T-helper 9 cell (primary cell): ENCODE measurements around the gene RBMS1.

Source experiments
- DNase-seq: peaks from one replicate; pipeline ENCODE4 v3.0.0-alpha.2; 2020

Gene RBMS1

GRCh38 chr2:160298960-160299359, 194.6 kb downstream of the RBMS1 start:
- DNase-seq, result no peak

- DNase-seq, result no peak
Measured at GRCh38 chr2:160295519-160296207, 197.9 kb downstream of the RBMS1 start.

GRCh38 chr2:160294889-160295288, 198.7 kb downstream of the RBMS1 start:
- no peak for DNase-seq

GRCh38 chr2:160294339-160294803, 199.2 kb downstream of the RBMS1 start:
- DNase-seq, result no peak

DNA sequence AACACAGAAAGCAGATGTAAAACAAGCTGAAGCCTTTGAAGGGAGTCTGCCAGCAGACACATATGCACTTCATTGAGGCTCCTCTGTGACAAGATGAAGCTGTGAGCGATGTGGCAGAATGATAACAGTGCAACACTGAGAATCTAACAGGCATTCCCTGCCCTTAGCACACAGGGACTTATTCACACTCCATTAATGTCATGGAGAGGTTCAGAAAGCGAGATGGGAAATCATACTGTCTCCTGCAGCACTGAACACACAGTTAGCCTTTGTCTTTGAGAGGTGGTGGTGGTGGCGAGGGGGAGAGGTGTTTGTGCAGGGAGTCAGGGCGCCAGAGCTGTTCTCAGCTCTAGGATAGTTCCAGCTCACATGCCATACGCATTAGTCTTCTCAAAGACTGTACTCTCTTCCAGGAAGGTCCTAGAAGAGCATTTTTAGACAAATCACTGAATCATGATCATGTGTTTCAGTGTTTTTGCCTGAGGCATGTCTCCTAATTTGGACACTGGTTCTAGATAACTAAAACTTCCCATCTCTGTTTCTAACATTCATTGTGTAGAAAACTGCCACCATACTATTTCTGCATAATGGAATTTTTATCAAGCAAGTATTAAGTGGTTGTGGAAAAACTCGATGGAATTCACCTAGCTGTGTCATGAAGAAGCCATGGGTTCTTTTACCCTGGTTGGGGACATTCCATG, 200.1 kb downstream of the RBMS1 start:
- no peak for DNase-seq

DNA sequence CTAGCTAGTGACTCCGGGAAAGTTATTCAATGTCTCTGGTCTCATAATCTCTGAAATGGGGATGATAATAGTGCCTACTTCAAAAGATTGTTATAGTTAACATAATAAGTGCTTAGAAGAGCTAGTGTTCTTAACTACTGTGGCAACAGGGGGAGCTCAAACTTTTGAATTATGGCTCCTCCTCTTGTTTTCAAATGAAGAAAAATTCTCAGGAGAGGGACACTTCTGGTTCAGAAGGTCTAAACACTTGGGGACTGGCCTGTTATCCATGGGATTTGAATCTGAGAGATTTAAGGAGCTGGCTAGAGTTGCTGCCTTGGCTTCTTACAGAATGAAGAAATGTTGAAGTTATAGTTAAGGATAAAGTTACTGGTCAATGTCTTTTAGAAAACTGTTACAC, 201.4 kb downstream of the RBMS1 start:
- DNase-seq, result no peak

DNA sequence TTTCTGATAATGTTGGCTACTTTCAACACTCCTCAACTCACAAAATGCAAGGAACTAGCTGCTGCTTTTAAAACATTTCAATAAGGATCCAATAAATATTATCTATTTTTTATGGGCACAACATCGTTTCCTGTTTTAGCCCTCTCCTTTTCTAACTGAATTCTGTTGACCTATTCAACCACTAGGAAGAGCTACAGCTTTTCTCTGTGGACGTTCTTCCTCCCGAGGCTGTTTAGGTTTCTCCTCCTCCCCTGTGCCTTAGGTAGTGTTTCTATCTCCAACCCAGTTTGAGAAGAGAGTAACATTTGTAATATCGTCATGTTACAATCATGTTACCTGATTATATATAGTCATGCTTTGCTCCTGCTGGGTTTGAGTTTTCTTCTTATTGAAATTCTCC, 202.2 kb downstream of the RBMS1 start:
- no peak for DNase-seq

GRCh38 chr2:160290598-160290997, 203.0 kb downstream of the RBMS1 start:
- DNase-seq, result no peak

GRCh38 chr2:160289831-160290230, 203.8 kb downstream of the RBMS1 start:
- DNase-seq, result no peak

- no peak for DNase-seq
Measured at GRCh38 chr2:160289126-160289525, 204.5 kb downstream of the RBMS1 start.

DNA sequence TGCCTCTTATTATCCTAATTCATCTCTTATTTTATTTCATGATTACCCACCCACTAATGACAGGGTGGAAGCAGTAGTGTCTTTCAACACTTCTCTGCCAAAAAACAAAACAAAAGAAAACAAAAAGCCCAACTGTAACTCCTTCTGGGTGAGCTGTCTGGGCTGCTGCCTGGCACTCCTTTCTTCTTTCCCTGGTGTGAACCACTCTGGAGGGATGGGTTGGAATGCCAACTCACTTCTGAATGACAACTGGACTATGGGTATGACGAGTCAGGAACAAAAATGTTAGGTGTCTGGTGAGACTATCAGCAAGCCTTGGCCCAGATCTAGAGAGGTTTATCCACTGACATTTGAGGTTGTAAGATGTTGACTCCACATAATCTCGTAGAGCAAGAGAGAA, 205.3 kb downstream of the RBMS1 start:
- no peak for DNase-seq

DNA sequence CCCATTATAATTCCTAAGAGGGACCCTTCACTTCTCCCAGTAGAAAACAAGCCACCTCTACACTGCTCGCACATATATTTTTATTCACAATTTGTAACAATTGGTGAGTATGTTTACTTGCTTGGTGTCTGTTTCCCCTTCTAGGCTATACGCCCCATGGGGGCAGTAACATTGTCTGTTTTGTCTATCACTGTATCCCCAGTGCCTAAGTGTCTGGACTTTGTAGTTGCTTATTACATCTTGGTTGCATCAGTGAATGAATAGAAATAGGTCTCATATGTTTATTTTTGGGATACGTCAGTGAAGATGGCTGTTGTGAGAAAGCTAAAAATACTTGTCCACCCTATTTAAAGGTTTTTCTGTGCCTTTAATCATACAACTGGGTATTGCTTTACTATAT, 206.1 kb downstream of the RBMS1 start:
- DNase-seq, result no peak

GRCh38 chr2:160286551-160286950, 207.1 kb downstream of the RBMS1 start:
- no peak for DNase-seq

GRCh38 chr2:160283675-160284074, 209.9 kb downstream of the RBMS1 start:
- DNase-seq, result no peak

DNA sequence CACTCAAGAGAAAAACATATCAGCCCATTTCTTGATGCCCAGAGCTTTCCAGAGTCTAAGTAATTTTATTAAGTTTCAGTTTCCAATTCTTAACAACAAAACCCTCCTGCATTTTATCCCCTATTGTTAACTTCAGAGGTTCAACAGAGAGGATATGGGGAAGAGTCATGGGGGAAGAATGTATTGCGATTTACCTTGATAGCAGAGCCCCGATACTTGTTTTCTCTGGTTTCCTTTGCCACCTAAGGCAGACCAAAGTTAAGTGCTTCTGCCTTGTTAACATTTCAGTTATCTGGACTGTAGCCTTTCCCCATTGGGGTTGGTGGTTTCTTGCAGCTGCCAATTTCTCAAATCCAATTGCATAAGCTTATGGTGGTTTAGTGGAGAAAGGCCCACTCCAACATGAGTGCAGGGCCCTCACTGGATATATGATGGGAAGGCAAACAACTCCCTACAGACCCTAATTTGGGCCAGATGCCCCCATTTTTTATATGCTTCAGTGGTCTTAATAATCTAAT, 211.5 kb downstream of the RBMS1 start:
- DNase-seq, result no peak

GRCh38 chr2:160281213-160281612, 212.4 kb downstream of the RBMS1 start:
- no peak for DNase-seq

DNA sequence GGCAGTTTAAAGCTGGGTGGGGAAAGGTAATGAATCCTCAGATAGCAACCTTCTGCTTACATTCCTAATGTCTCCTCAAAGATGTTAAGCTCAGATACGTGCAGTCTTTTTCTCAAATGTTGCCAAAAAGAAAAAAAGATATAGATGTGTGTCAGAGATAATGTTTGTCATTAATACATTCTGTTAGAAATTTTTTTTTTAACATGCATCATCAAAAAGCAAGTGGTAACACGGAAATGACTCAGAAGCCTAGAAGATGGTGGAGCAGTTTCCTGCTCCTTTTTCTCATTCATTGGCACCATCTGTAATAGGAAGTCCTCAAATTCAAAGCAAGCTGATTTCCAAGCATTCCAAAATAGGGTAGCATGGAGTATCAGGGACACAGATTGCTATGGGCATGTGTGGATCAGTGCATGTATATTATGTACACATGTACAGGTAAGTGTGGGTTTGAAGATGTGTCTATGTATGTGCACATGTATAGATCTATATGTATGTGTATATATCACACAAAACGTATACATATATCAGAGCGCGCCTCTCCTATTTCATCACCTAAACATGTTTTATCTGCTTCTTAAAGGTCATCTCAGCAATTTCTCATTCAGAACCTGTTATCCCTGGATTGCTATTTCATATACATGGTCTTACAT, 213.7 kb downstream of the RBMS1 start:
- DNase-seq, result no peak

DNA sequence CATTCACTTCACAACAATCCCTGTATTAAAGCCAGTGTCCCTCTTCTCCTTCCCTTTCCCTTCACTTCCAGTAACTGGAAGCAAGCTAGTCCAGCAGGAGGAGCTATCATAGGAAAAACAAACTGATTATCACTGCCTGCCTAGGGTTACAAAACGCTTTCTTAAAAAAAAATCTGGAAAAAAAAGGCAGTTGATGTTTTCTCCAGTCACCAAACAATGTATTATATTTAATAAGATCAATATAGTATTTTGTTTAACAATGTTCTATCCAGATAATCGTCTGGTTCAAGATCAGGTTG, 214.8 kb downstream of the RBMS1 start:
- no peak for DNase-seq

DNA sequence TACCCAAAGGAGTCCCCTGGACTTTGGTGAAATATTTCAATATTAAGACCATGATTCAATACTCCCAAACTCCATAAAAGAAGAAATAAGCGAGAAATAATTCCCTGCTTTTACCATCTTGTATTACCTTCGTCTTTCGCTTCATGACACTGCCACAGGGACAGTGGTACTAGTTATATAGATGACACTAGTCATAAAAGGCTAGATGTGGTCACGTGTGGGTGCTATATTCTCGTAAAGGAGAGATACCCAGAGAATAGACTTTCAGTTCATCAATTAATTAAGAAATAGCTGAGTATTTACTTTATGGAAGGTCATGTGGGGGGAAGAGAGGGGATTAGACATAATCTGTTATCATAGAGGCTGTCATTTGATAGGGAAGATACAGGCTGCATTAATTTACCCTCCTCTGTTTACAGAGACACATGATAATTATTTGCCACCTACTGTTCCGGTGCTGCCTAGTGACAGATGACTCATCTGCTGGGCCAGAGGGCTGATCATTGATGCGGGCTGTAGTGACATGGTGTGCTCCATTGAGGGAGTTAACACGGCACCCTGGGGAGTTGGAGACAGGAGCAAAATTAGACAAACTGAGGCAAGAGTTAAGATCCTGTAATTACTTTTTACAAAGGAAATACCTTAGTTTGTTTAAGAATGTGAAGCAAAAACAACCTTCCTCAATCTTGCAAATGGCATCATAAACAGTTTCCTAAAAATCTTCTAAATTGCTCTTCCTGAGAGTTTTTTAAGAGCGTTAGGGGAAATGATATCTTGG, 215.3 kb downstream of the RBMS1 start:
- no peak for DNase-seq

DNA sequence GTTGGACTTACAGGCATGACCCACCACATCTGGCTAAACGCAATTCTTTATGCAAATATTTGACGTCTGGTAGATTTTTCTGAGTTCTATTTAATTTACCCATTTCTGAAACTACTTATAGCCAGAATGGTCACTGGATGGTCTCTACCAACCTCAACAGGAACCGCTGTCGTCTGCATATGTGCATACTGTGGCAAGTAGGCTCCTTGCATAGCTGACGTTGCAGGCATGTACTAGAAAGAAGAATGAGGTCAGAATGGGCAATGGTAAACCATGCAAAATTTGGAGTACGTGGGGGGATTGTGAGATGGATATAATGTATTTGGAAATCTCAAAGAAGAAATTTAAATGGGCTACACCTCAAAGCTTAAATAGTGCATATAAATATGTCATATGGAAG, 216.5 kb downstream of the RBMS1 start:
- no peak for DNase-seq

- DNase-seq, result no peak
Measured at GRCh38 chr2:160275656-160276055, 218.0 kb downstream of the RBMS1 start.

- no peak for DNase-seq
Measured at GRCh38 chr2:160271171-160272086, 222.2 kb downstream of the RBMS1 start.
